ENCODE results near the gene SIGLEC11. TPM values are rescaled to one million over a fixed set of nuclear protein-coding genes. Genes with fewer than 3 reads are reported as not detected.
"Not testable (repeated sequence)": the region's sequence is repeated elsewhere in the genome, so short reads cannot be mapped to it uniquely, and the experiment has no call there.

The SIGLEC11 gene
- total RNA-seq, 2 donors from 2014 or later, result not detected

- WGBS, 2 experiments (ENCODE audit: insufficient coverage in 1 of 2, insufficient read length in 1 of 2), result 82 to 87% methylated on average over 9 to 13 of the region's 13 CpGs
- H3K4me3 Mint-ChIP-seq; H3K27me3 Mint-ChIP-seq (ENCODE audit: insufficient read depth); H3K27ac ChIP-seq (ENCODE audit: low read depth, low read length); H3K27me3 ChIP-seq (ENCODE audit: control insufficient read depth, insufficient read depth, low read length, poor library complexity, severe bottlenecking); H3K4me3 ChIP-seq (ENCODE audit: low read length); H3K9ac ChIP-seq (ENCODE audit: extremely low read depth, low read length, poor library complexity, severe bottlenecking); H3K36me3 Mint-ChIP-seq (ENCODE audit: low read depth); H3K9me3 ChIP-seq (ENCODE audit: control insufficient read depth, low read length); H3K36me3 ChIP-seq (ENCODE audit: control insufficient read depth, insufficient read depth, low read length); H3K9me3 Mint-ChIP-seq; H3K4me1 Mint-ChIP-seq; DNase-seq; H3K4me1 ChIP-seq (ENCODE audit: control insufficient read depth, insufficient read depth, low read length); H3K27ac Mint-ChIP-seq: not testable (repeated sequence)
Observed at GRCh38 chr19:49958596-49958995, 2.4 kb downstream of the SIGLEC11 start.

- not testable (repeated sequence) for H3K9me3 ChIP-seq (ENCODE audit: control insufficient read depth, low read length); H3K9ac ChIP-seq (ENCODE audit: extremely low read depth, low read length, poor library complexity, severe bottlenecking); H3K27ac Mint-ChIP-seq; H3K27ac ChIP-seq (ENCODE audit: low read depth, low read length); H3K4me1 ChIP-seq (ENCODE audit: control insufficient read depth, insufficient read depth, low read length); DNase-seq; H3K4me1 Mint-ChIP-seq; H3K27me3 ChIP-seq (ENCODE audit: control insufficient read depth, insufficient read depth, low read length, poor library complexity, severe bottlenecking); H3K4me3 Mint-ChIP-seq; H3K36me3 Mint-ChIP-seq (ENCODE audit: low read depth); H3K36me3 ChIP-seq (ENCODE audit: control insufficient read depth, insufficient read depth, low read length); H3K27me3 Mint-ChIP-seq (ENCODE audit: insufficient read depth); H3K9me3 Mint-ChIP-seq; H3K4me3 ChIP-seq (ENCODE audit: low read length)
- WGBS, 2 experiments (ENCODE audit: insufficient coverage in 1 of 2, insufficient read length in 1 of 2), result 50 to 79% methylated on average over 1 to 8 of the region's 9 CpGs
Observed at GRCh38 chr19:49958144-49958543, 2.8 kb downstream of the SIGLEC11 start.

GRCh38 chr19:49957262-49957915 lies 3.6 kb downstream of the SIGLEC11 start:
- H3K36me3 Mint-ChIP-seq (ENCODE audit: low read depth), result no peaks in the 10 kb centered on the region
- no peak for DNase-seq
- H3K27ac Mint-ChIP-seq, result no peak overlapping the region
- H3K4me1 Mint-ChIP-seq, result peaks cover 2% of the 10 kb centered on the region
- peaks cover 7% of the 10 kb centered on the region for H3K9me3 Mint-ChIP-seq
- Histone ChIP-seq H3K4me3 (ENCODE audit: low read length) (no peak overlapping the region), H3K4me1 (ENCODE audit: control insufficient read depth, insufficient read depth, low read length) (no peaks in the 10 kb centered on the region), H3K9ac (ENCODE audit: extremely low read depth, low read length, poor library complexity, severe bottlenecking) (no peak overlapping the region), H3K27ac (ENCODE audit: low read depth, low read length) (no peak overlapping the region), H3K27me3 (ENCODE audit: control insufficient read depth, insufficient read depth, low read length, poor library complexity, severe bottlenecking) (no peaks in the 10 kb centered on the region), H3K36me3 (ENCODE audit: control insufficient read depth, insufficient read depth, low read length) (no peaks in the 10 kb centered on the region), H3K9me3 (ENCODE audit: control insufficient read depth, low read length) (no peaks in the 10 kb centered on the region)
- peaks cover 6% of the 10 kb centered on the region for H3K27me3 Mint-ChIP-seq (ENCODE audit: insufficient read depth)
- TF ChIP-seq CTCF (conservative IDR thresholded peaks at IDR 0.05), result no peak
- H3K4me3 Mint-ChIP-seq, result no peak overlapping the region
- WGBS, 2 experiments (ENCODE audit: insufficient coverage in 1 of 2, insufficient read length in 1 of 2), result 87 to 90% methylated on average over 10 of the region's 10 CpGs

- Histone ChIP-seq H3K4me3 (ENCODE audit: low read length) (no peak overlapping the region), H3K4me1 (ENCODE audit: control insufficient read depth, insufficient read depth, low read length) (no peaks in the 10 kb centered on the region), H3K9ac (ENCODE audit: extremely low read depth, low read length, poor library complexity, severe bottlenecking) (no peak overlapping the region), H3K27ac (ENCODE audit: low read depth, low read length) (no peak overlapping the region), H3K36me3 (ENCODE audit: control insufficient read depth, insufficient read depth, low read length) (no peaks in the 10 kb centered on the region), H3K9me3 (ENCODE audit: control insufficient read depth, low read length) (no peaks in the 10 kb centered on the region), H3K27me3 (ENCODE audit: control insufficient read depth, insufficient read depth, low read length, poor library complexity, severe bottlenecking) (no peaks in the 10 kb centered on the region)
- H3K36me3 Mint-ChIP-seq (ENCODE audit: low read depth), result no peaks in the 10 kb centered on the region
- no peaks in the 10 kb centered on the region for H3K27me3 Mint-ChIP-seq (ENCODE audit: insufficient read depth)
- 93 to 94% methylated on average over 9 of the region's 9 CpGs for WGBS, 2 experiments (ENCODE audit: insufficient coverage in 1 of 2, insufficient read length in 1 of 2)
- peaks cover 7% of the 10 kb centered on the region for H3K9me3 Mint-ChIP-seq
- H3K27ac Mint-ChIP-seq, result no peak overlapping the region
- no peak for DNase-seq
- no peak for TF ChIP-seq CTCF (conservative IDR thresholded peaks at IDR 0.05)
- peaks cover 2% of the 10 kb centered on the region for H3K4me1 Mint-ChIP-seq
- no peak overlapping the region for H3K4me3 Mint-ChIP-seq
Observed at GRCh38 chr19:49956115-49956495, 4.9 kb downstream of the SIGLEC11 start.
